Lung (tissue), 12 donors: ENCODE data around the gene ZCRB1. TPM values are rescaled to one million over a fixed set of nuclear protein-coding genes. Genes with fewer than 3 reads are reported as not detected.

Experiments used
- ATAC-seq: fragments of 200-7000 bp; cut with Tn5 transposase; one replicate; pipeline ENCODE4 v1.9.1; 2020; ENCODE audit warnings: moderate number of reproducible peaks; ENCODE audit not compliant: insufficient read depth, low FRiP score
- DNase-seq, 3 donors: peaks; one replicate each; pipeline ENCODE4 v3.0.0-alpha.2; 2013 to 2017
- H3K27ac ChIP-seq, 2 donors: one replicate each; pipeline ENCODE4 v1.5.1; 2013; ENCODE audit warnings: mild to moderate bottlenecking in 2 of 2, moderate library complexity in 2 of 2, control low read depth in 1 of 2, inconsistent platforms in 1 of 2, low read depth in 1 of 2, low read length in 1 of 2
- H3K27me3 ChIP-seq, 3 donors: one replicate each; pipeline ENCODE4 v1.5.1; 2013; ENCODE audit warnings: low read length in 2 of 3; ENCODE audit not compliant: control insufficient read depth in 3 of 3, insufficient read depth in 3 of 3
- H3K36me3 ChIP-seq, 4 donors: one replicate each; pipeline ENCODE4 v1.5.1; 2013; ENCODE audit warnings: low read length in 4 of 4, mild to moderate bottlenecking in 1 of 4, moderate library complexity in 1 of 4; ENCODE audit not compliant: control insufficient read depth in 4 of 4, insufficient read depth in 4 of 4
- H3K4me1 ChIP-seq, 5 donors: one replicate each; pipeline ENCODE4 v1.5.1; 2013; ENCODE audit warnings: low read length in 5 of 5, mild to moderate bottlenecking in 2 of 5, moderate library complexity in 1 of 5; ENCODE audit not compliant: control insufficient read depth in 5 of 5, insufficient read depth in 5 of 5
- H3K4me3 ChIP-seq: one replicate; pipeline ENCODE4 v1.5.1; 2013; ENCODE audit warnings: mild to moderate bottlenecking, control low read depth, moderate library complexity
- H3K9ac ChIP-seq, 2 donors: one replicate each; pipeline ENCODE4 v1.5.1; 2013; ENCODE audit warnings: low read length in 2 of 2, control low read depth in 1 of 2; ENCODE audit not compliant: insufficient read depth in 1 of 2
- H3K9me3 ChIP-seq, 4 donors: one replicate each; pipeline ENCODE4 v1.5.1; 2013; ENCODE audit warnings: low read length in 3 of 4, mild to moderate bottlenecking in 1 of 4, moderate library complexity in 1 of 4; ENCODE audit not compliant: control insufficient read depth in 4 of 4, insufficient read depth in 3 of 4
- CTCF ChIP-seq: IDR thresholded peaks from 2 replicates; pipeline ENCODE4 v1.5.1; 2012; ENCODE audit warnings: mild to moderate bottlenecking; ENCODE audit errors: control extremely low read depth, extremely low read depth
- WGBS, 2 donors: extraction: QIAGEN DNeasy Blood & Tissue Kit; methylation state at CpG; one replicate each; pipeline ENCODE4 v1.1.7; 2013; 5-methylcytosine and 5-hydroxymethylcytosine counted together
- polyA plus RNA-seq, 2 donors: library from polyadenylated mRNA; stranded (reverse); fragments of 200-250 nt; gene quantifications; one replicate each; pipeline ENCODE4 v1.2.1, GENCODE V29; 2013
- total RNA-seq, 2 donors: library from RNA; depleted of rRNA in 1 of 2; stranded (reverse); fragments of >200 nt in 1 of 2; gene quantifications; one replicate each; pipeline ENCODE4 v1.2.1, GENCODE V29; 2014 to 2021
- donor health status: control.
- donor health status: control.
- donor health status: Bipolar disorder and iron deficiency.
- donor health status: healthy.
- donor health status: DM: yes; HTN: yes; CAD: no.

The ZCRB1 gene
- total and polyA plus RNA-seq, 4 donors: 16.7 to 40.0 (median 28.6) TPM

- TF ChIP-seq CTCF: no peak
- H3K9me3 ChIP-seq: no peaks in the 10 kb centered on the region
- peaks cover 0 to 5% (median 0%) of the 10 kb centered on the region in 4 donors for H3K36me3 ChIP-seq
- H3K27ac ChIP-seq: peak overlapping the region; percentile 76 to 84
- H3K27me3 ChIP-seq: no peaks in the 10 kb centered on the region
- no peak for ATAC-seq
- DNase-seq: peak; percentile 27 to 44 (median 38)
- peaks cover 0 to 22% (median 7%) of the 10 kb centered on the region in 5 donors for H3K4me1 ChIP-seq
- H3K4me3 ChIP-seq: peak overlapping the region; percentile 92
- WGBS, 2 donors: 11 to 12% methylated on average over 13 of the region's 13 CpGs
- peak overlapping the region; percentile 90 to 96 for H3K9ac ChIP-seq
Measured at GRCh38 chr12:42326541-42327226, 790 bp upstream of the ZCRB1 start.

GRCh38 chr12:42325326-42325652 lies 605 bp downstream of the ZCRB1 start:
- ATAC-seq: no peak
- peak overlapping the region; percentile 90 to 96 for H3K9ac ChIP-seq
- H3K9me3 ChIP-seq: no peaks in the 10 kb centered on the region
- no peaks in the 10 kb centered on the region for H3K27me3 ChIP-seq
- TF ChIP-seq CTCF: no peak
- WGBS, 2 donors: 53 to 55% methylated on average over 7 of the region's 7 CpGs
- peak overlapping the region; percentile 92 for H3K4me3 ChIP-seq
- H3K36me3 ChIP-seq: peaks cover 0 to 7% (median 0%) of the 10 kb centered on the region in 4 donors
- H3K4me1 ChIP-seq: peaks cover 0 to 22% (median 7%) of the 10 kb centered on the region in 5 donors
- no peak for DNase-seq
- H3K27ac ChIP-seq: peak overlapping the region in 1 of 2 donors; percentile 76

- Histone ChIP-seq H3K9me3 (no peaks in the 10 kb centered on the region), H3K9ac (no peak overlapping the region), H3K27me3 (no peaks in the 10 kb centered on the region), H3K36me3 (peaks cover 0 to 7% (median 0%) of the 10 kb centered on the region in 4 donors), H3K27ac (no peak overlapping the region), H3K4me3 (no peak overlapping the region), H3K4me1 (peaks cover 0 to 22% (median 7%) of the 10 kb centered on the region in 5 donors)
- ATAC-seq: no peak
- WGBS, 2 donors: 81 to 87% methylated on average over 6 of the region's 6 CpGs
- TF ChIP-seq CTCF: no peak
- no peak for DNase-seq
Measured at GRCh38 chr12:42323856-42324255, 2.0 kb downstream of the ZCRB1 start.

GRCh38 chr12:42322567-42322966 lies 3.3 kb downstream of the ZCRB1 start:
- ATAC-seq: no peak
- no peak overlapping the region for H3K4me3 ChIP-seq

More at GRCh38 chr12:42322567-42322966, 3.3 kb downstream of the ZCRB1 start:
- Histone ChIP-seq H3K36me3 (peaks cover 0 to 7% (median under 1%) of the 10 kb centered on the region in 4 donors), H3K27ac (no peak overlapping the region), H3K9ac (no peak overlapping the region), H3K4me1 (peaks cover 0 to 18% (median 7%) of the 10 kb centered on the region in 5 donors), H3K27me3 (no peaks in the 10 kb centered on the region), H3K9me3 (no peaks in the 10 kb centered on the region)
- TF ChIP-seq CTCF: no peak
- DNase-seq: no peak
